RWPE1 (cell line): ENCODE results near the gene CCNH.

Experiments used
- CTCF ChIA-PET: fragments of 350-600 bp; sonication (Branson Sonifier 250); formaldehyde crosslinking; extraction: SDS; loops from one replicate; lab custom pipeline; 2021; lab: Yijun Ruan, JAX
- POLR2A ChIA-PET: fragments of 400-600 bp; formaldehyde crosslinking; extraction: SDS; loops from one replicate; lab custom pipeline; 2020; ENCODE audit warnings: antibody characterized with exemption; ENCODE audit not compliant: low non-redundant PET; lab: Yijun Ruan, JAX
- DNase-seq: peaks from one replicate; pipeline ENCODE4 v3.0.0; 2012; ENCODE audit warnings: low spot score
- H3K27ac ChIP-seq: fragments of 450-650 bp; 2 replicates; pipeline ENCODE4 v1.5.1; 2017
- CTCF ChIP-seq: fragments of 450-650 bp; conservative IDR thresholded peaks from 2 replicates; pipeline ENCODE4 v1.5.1; 2017; ENCODE audit warnings: low read depth, mild to moderate bottlenecking

The CCNH gene

GRCh38 chr5:87410931-87411330, 1.8 kb downstream of the CCNH start:
- H3K27ac ChIP-seq, result no peak overlapping the region
- no peak for TF ChIP-seq CTCF
- no peak for DNase-seq
- ChIA-PET CTCF (interaction anchor here (1.3 kb wide), 1 partner anchor 11 kb away, joined by 4 read pairs; no protein-coding TSS in a partner anchor), POLR2A (no interaction called here)

- ChIA-PET CTCF (interaction anchor here (1.2 kb wide), 1 partner anchor 8 kb away, joined by 4 read pairs; no protein-coding TSS in a partner anchor), POLR2A (no interaction called here)
- DNase-seq, result no peak
These were observed 4.5 kb downstream of the CCNH start for GRCh38 chr5:87408204-87408603.

DNA sequence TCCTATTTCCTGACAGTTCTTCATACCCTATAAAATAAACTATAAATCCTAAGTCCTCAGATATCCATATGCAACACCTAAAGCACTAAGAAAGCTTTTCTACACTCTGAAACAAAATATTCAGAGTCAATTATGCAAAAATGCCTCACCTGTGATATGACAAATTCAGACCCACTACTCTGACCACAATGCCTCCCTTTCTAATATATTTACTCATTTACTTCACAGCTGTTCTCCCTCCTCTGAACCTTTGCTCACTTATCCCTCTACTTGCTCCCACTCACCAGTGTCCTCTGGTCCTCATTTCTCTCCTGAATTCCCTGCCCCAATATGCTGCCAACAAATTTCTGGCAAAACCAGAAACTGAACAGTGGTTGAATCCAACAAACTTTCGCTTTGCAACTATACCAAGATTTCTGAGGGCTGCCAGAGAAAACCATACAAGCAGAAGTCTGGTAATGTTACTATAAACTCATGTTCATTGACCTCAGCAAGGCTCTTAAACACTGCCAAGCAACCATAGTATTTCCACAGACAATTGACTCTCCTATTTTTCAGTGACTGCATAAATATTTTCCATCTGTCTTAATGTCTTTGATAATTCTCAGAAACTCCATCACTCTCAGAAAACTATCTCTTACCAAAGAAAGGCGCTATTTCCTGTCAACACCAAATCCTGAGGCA, 7.1 kb downstream of the CCNH start:
- POLR2A ChIA-PET, result no interaction called here
- no peak overlapping the region for H3K27ac ChIP-seq
- CTCF ChIA-PET, result no interaction called here
- no peak for DNase-seq
- no peak for TF ChIP-seq CTCF

More at GRCh38 chr5:87408204-87408603, 4.5 kb downstream of the CCNH start:
- no peak overlapping the region for H3K27ac ChIP-seq
- TF ChIP-seq CTCF, result no peak

- no peak for TF ChIP-seq CTCF
- CTCF ChIA-PET, result no interaction called here
- DNase-seq, result no peak
- no peak overlapping the region for H3K27ac ChIP-seq
- POLR2A ChIA-PET, result no interaction called here
These were observed 8.4 kb downstream of the CCNH start for GRCh38 chr5:87404359-87404758.

DNA sequence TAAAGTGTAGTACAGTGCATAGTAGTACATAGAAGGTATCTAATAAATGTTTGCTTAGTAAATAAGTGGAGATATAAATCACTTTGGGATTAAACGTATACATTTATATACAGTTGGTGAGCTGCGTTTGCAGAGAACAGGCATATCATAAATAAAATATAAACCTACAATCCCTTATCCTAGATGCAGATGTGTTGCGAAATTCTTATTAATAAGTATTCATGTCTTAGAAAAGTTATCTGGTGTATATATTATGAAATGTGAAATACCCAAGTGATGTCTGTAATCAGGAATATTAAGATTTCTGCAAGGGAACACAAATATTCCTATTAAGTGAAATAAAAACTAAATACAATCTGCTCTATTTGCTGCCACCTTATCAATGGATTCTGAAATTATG, 8.8 kb downstream of the CCNH start:
- no peak for TF ChIP-seq CTCF
- H3K27ac ChIP-seq, result no peak overlapping the region
- no peak for DNase-seq
- POLR2A ChIA-PET, result no interaction called here
- CTCF ChIA-PET, result no interaction called here

DNA sequence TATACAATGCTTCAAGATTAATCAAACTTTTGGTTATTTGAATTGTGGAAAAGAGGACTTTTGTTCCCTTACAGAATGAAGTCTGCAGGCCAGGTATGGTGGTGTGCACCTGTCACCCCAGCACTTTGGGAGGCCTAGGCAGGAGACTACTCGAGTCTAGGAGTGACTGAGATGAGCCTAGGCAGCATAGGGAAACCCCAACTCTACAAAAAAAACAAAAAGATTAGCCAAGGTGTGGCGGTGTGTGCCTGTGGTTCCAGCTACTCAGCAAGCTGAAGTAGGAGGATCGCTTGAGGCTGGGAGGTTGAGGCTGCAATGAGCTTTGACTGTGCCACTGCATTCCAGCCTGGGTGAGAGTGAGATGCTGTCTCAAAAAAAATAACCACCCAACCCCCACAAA, 9.3 kb downstream of the CCNH start:
- ChIA-PET CTCF (no interaction called here), POLR2A (no interaction called here)
- TF ChIP-seq CTCF, result no peak
- DNase-seq, result no peak
- H3K27ac ChIP-seq, result no peak overlapping the region
